Osteocyte (in vitro differentiated cells): ENCODE results near the gene RBM7. TPM values are rescaled to one million over a fixed set of nuclear protein-coding genes. Genes with fewer than 3 reads are reported as not detected.
A peak's percentile ranks its signal among the peaks of the same experiment; 100 is the strongest.

Experiments
- DNase-seq: peaks from one replicate; pipeline ENCODE4 v3.0.0; 2021; ENCODE audit warnings: mixed read lengths; ENCODE audit not compliant: unreplicated experiment; ENCODE audit errors: extremely low spot score
- H3K27ac Mint-ChIP-seq: one replicate; pipeline ENCODE4 v1.8.0; 2021; ENCODE audit warnings: mild to moderate bottlenecking, mixed read lengths; ENCODE audit not compliant: unreplicated experiment
- H3K27me3 Mint-ChIP-seq: one replicate; pipeline ENCODE4 v1.8.0; 2021; ENCODE audit warnings: mixed read lengths; ENCODE audit not compliant: unreplicated experiment
- H3K36me3 Mint-ChIP-seq: one replicate; pipeline ENCODE4 v1.8.0; 2021; ENCODE audit warnings: mixed read lengths; ENCODE audit not compliant: unreplicated experiment
- H3K4me1 Mint-ChIP-seq: one replicate; pipeline ENCODE4 v1.8.0; 2021; ENCODE audit warnings: mixed read lengths; ENCODE audit not compliant: unreplicated experiment
- H3K4me3 Mint-ChIP-seq: one replicate; pipeline ENCODE4 v1.8.0; 2021; ENCODE audit warnings: mild to moderate bottlenecking, moderate library complexity, mixed read lengths; ENCODE audit not compliant: unreplicated experiment
- H3K9me3 Mint-ChIP-seq: one replicate; pipeline ENCODE4 v1.8.0; 2021; ENCODE audit warnings: mixed read lengths; ENCODE audit not compliant: unreplicated experiment
- long read RNA-seq: library from polyadenylated mRNA; unstranded; transcript quantifications from one replicate; pipeline ENCODE4 v2.0.0, GENCODE V29; 2021
- total RNA-seq: library from RNA; stranded (reverse); gene quantifications from 2 replicates; pipeline ENCODE4 v1.2.1, GENCODE V29; 2021
- TF ChIP-seq, protein P1 (sequence below): fragments of 200-600 bp; sonication (generic); IDR thresholded peaks from 2 replicates; pipeline ENCODE4 v1.5.0; 2021; ENCODE audit warnings: antibody characterized with exemption, mild to moderate bottlenecking, moderate library complexity

Gene RBM7
- 35.0 and 36.9 TPM in 2 replicates for total RNA-seq
- long read RNA-seq, full-length matches to known transcripts = 245 of 255 reads
- long read RNA-seq, partial matches to known transcripts = 4 of 255 reads
- long read RNA-seq, other reads (novel, unspliced or antisense) = 6 of 255 reads

GRCh38 chr11:114400216-114400914, at the start of gene RBM7, which contains the start of gene C11orf71:
RBM7 (plus strand) TSS chr11:114400666; CDS start chr11:114400672, 6 bp downstream.
C11orf71 (minus strand) TSS chr11:114400511; CDS start chr11:114400331, 180 bp downstream.
- Mint-ChIP-seq H3K27me3 (no peaks in the 10 kb centered on the region), H3K27ac (peak within 1 kb of the TSS; percentile 99), H3K9me3 (no peaks in the 10 kb centered on the region), H3K4me3 (peak within 1 kb of the TSS; percentile 89), H3K4me1 (peaks cover 43% of the 10 kb centered on the region), H3K36me3 (peaks cover 22% of the 10 kb centered on the region)
- TF ChIP-seq, protein P1, sequence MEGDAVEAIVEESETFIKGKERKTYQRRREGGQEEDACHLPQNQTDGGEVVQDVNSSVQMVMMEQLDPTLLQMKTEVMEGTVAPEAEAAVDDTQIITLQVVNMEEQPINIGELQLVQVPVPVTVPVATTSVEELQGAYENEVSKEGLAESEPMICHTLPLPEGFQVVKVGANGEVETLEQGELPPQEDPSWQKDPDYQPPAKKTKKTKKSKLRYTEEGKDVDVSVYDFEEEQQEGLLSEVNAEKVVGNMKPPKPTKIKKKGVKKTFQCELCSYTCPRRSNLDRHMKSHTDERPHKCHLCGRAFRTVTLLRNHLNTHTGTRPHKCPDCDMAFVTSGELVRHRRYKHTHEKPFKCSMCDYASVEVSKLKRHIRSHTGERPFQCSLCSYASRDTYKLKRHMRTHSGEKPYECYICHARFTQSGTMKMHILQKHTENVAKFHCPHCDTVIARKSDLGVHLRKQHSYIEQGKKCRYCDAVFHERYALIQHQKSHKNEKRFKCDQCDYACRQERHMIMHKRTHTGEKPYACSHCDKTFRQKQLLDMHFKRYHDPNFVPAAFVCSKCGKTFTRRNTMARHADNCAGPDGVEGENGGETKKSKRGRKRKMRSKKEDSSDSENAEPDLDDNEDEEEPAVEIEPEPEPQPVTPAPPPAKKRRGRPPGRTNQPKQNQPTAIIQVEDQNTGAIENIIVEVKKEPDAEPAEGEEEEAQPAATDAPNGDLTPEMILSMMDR = peak; percentile 6
- peak; percentile 98 for DNase-seq

DNA sequence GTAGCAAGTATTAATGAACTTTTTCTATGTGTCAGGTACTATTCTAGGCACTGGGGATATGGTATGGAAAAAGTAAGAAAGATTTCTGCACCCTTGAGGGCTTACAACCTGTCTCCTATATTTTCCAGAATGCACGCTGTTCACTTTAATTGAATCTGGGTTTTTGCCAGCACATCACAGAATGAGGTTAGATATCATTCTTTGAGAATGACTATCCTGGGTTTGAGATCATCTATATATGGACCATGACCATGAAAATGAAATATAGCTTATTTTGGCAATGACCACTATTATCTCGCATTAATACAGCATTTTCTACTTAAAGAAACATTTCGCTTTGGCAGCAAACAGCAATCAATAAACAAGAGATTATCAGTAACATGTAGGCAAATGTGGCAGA, 47.0 kb upstream of the RBM7 start:
- no peak overlapping the region for H3K4me3 Mint-ChIP-seq
- TF ChIP-seq, protein P1 = no peak
- H3K4me1 Mint-ChIP-seq = peaks cover 14% of the 10 kb centered on the region
- no peaks in the 10 kb centered on the region for H3K9me3 Mint-ChIP-seq
- peak overlapping the region; percentile 1 for H3K27ac Mint-ChIP-seq
- DNase-seq = no peak
- no peaks in the 10 kb centered on the region for H3K36me3 Mint-ChIP-seq
- H3K27me3 Mint-ChIP-seq = no peaks in the 10 kb centered on the region

- Mint-ChIP-seq H3K4me3 (no peak overlapping the region), H3K27ac (peak overlapping the region; percentile 12), H3K36me3 (no peaks in the 10 kb centered on the region), H3K9me3 (no peaks in the 10 kb centered on the region), H3K4me1 (peaks cover 18% of the 10 kb centered on the region), H3K27me3 (no peaks in the 10 kb centered on the region)
- TF ChIP-seq, protein P1 = no peak
- DNase-seq = no peak
Observed at GRCh38 chr11:114354076-114354475, 46.4 kb upstream of the RBM7 start.

DNA sequence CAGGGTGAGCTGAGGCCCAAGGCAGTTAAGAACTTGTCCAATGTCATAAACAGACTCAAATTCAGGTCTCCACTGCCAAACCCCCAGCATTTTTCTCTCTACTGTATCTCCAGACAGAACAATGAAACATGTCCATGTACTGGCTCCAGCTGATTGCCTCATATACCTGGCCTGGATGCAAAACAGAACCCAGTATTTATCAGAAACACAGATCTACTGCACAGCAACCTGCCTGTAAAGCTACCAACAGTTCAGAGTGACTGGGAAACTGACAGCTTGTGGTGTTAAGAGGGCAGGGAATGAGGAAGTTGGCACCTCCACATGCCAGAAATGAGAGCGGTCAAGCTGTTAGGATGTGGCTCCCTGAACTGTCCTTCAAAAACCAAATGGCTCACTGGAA, 41.8 kb upstream of the RBM7 start:
- no peak for DNase-seq
- Mint-ChIP-seq H3K4me1 (peaks cover 21% of the 10 kb centered on the region), H3K4me3 (no peak overlapping the region)

DNA sequence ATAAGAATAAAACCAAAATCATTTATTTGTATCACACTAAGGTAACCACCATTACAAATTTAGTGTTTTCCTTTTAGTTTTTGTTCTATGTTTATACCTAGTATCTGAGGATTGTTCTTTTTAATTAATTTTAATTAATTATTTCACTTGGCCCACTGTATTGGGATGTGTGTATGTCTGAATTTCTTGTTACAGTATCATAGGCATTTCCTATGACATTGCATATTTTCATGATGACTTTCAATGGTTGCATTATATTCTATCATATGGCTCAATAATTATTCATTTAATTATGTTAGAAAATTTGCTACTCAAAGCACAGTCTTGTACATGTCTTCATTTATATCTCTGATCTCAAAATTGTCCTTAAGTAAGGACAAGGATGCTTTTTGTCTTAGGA, 41.1 kb upstream of the RBM7 start:
- no peak for DNase-seq
- Mint-ChIP-seq H3K36me3 (no peaks in the 10 kb centered on the region), H3K27ac (no peak overlapping the region), H3K4me1 (peaks cover 15% of the 10 kb centered on the region), H3K4me3 (no peak overlapping the region), H3K9me3 (no peaks in the 10 kb centered on the region), H3K27me3 (no peaks in the 10 kb centered on the region)
- TF ChIP-seq, protein P1 = no peak

More for the DNA sequence above, 41.8 kb upstream of the RBM7 start:
- H3K9me3 Mint-ChIP-seq = no peaks in the 10 kb centered on the region
- H3K36me3 Mint-ChIP-seq = no peaks in the 10 kb centered on the region
- no peak overlapping the region for H3K27ac Mint-ChIP-seq
- TF ChIP-seq, protein P1 = no peak
- H3K27me3 Mint-ChIP-seq = no peaks in the 10 kb centered on the region
